ENCODE results near the gene PTCRA. TPM values are rescaled to one million over a fixed set of nuclear protein-coding genes. Genes with fewer than 3 reads are reported as not detected.

The PTCRA gene
- total RNA-seq, 4 donors from 2014 or later: not detected

DNA sequence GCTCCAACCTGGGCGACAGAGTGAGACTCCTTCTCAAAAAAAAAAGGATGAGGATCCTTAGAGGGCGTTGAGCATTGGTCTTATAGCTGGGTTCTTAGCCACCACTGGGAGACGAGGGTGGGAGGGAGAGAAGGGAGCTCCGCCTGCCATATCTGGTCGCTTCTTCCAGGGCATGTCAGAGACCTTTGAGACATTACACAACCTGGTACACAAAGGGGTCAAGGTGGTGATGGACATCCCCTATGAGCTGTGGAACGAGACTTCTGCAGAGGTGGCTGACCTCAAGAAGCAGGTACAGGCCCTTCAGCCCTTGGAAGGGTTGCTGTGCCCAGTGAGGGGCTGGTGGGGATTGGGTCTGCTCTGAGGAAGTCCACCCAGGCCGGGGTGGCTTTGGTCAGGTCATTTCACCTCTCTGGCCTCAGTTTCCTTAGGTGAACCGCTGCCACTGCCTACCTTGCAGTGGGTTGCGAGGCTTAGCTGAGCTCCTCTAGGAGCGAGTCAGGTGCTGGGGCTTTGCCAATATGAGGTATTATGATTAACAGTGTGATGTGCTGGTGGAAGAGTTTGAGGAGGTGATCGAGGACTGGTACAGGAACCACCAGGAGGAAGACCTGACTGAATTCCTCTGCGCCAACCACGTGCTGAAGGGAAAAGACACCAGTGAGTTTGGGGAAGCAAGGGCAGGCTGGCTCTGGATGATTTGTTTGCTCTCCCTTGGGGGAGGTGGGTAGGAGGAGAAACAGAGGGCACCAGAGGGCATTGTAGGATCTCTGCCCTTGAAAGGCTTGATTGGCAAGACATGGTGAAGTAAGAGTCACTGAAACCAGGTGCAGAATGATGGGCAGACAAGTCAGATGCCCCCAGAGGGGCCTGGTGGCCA lies 21.9 kb downstream of the PTCRA start:
- TF ChIP-seq POLR2A (IDR thresholded peaks at IDR 0.05): no peak
- TF ChIP-seq, protein P1, sequence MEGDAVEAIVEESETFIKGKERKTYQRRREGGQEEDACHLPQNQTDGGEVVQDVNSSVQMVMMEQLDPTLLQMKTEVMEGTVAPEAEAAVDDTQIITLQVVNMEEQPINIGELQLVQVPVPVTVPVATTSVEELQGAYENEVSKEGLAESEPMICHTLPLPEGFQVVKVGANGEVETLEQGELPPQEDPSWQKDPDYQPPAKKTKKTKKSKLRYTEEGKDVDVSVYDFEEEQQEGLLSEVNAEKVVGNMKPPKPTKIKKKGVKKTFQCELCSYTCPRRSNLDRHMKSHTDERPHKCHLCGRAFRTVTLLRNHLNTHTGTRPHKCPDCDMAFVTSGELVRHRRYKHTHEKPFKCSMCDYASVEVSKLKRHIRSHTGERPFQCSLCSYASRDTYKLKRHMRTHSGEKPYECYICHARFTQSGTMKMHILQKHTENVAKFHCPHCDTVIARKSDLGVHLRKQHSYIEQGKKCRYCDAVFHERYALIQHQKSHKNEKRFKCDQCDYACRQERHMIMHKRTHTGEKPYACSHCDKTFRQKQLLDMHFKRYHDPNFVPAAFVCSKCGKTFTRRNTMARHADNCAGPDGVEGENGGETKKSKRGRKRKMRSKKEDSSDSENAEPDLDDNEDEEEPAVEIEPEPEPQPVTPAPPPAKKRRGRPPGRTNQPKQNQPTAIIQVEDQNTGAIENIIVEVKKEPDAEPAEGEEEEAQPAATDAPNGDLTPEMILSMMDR (IDR thresholded peaks at IDR 0.05): no peak
- no peak overlapping the region for H3K4me3 ChIP-seq
- intact Hi-C loops (cut with DNase I): no loop called here
- no peak overlapping the region for H3K27ac ChIP-seq
- H3K27me3 ChIP-seq: no peaks in the 10 kb centered on the region
- peaks cover 0 to 19% (median 7%) of the 10 kb centered on the region in 3 donors for H3K4me1 ChIP-seq
- peaks cover 25 to 89% (median 31%) of the 10 kb centered on the region in 3 donors for H3K36me3 ChIP-seq
- no peaks in the 10 kb centered on the region for H3K9me3 ChIP-seq
- WGBS, 2 donors: 87 to 88% methylated on average over 11 to 13 of the region's 13 CpGs
- no peak for DNase-seq

DNA sequence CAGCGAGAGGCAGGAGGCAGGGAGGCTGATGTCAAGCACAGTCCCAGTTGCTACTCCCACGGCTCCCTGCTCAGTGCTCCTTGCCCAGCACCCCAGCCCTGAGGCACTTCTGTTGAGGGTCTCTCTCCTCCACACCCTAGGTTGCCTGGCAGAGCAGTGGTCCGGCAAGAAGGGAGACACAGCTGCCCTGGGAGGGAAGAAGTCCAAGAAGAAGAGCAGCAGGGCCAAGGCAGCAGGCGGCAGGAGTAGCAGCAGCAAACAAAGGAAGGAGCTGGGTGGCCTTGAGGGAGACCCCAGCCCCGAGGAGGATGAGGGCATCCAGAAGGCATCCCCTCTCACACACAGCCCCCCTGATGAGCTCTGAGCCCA lies 22.6 kb downstream of the PTCRA start:
- Histone ChIP-seq H3K27ac (no peak overlapping the region), H3K36me3 (peaks cover 25 to 93% (median 31%) of the 10 kb centered on the region in 3 donors), H3K4me3 (no peak overlapping the region), H3K27me3 (no peaks in the 10 kb centered on the region), H3K9me3 (no peaks in the 10 kb centered on the region), H3K4me1 (peaks cover 0 to 12% (median 3%) of the 10 kb centered on the region in 3 donors)
- intact Hi-C loops (cut with DNase I): no loop called here
- no peak for DNase-seq
- no peak for TF ChIP-seq POLR2A (IDR thresholded peaks at IDR 0.05)
- TF ChIP-seq, protein P1 (IDR thresholded peaks at IDR 0.05): no peak
- 74 to 85% methylated on average over 2 to 4 of the region's 5 CpGs for WGBS, 2 donors

DNA sequence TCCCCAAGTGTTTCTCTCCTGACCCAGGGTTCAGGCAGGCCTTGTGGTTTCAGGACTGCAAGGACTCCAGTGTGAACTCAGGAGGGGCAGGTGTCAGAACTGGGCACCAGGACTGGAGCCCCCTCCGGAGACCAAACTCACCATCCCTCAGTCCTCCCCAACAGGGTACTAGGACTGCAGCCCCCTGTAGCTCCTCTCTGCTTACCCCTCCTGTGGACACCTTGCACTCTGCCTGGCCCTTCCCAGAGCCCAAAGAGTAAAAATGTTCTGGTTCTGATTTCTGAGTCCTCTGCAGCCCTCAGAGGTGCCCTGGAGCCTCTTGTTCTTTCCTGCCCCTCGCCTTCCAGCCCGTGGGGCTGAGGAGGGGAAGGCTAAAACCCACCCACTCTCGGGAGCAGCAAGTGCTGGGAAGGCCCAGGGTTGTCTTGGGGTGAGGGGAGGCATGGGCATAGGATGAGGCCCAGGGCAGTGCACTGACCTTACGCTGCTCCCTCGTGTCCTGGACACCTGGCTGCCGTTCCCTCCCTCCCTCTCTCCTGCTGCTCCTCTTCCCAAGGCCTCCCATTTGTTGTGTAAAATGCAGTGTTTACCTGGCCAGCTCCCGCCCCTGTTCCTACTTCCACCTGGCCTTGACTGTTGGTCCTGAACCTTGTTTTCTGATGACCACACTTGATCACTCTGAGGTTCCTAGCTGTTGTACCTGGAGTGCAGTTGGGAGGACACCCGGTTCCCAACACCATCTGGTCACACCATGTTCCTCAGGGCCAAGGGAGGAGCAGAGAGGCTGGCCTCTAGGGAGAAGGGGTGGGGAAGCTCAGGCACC lies 23.3 kb downstream of the PTCRA start:
- intact Hi-C loops (cut with DNase I): no loop called here
- Histone ChIP-seq H3K9me3 (no peaks in the 10 kb centered on the region), H3K4me3 (no peak overlapping the region), H3K4me1 (peaks cover 0 to 4% (median 0%) of the 10 kb centered on the region in 3 donors), H3K27me3 (no peaks in the 10 kb centered on the region), H3K36me3 (peaks cover 25 to 96% (median 31%) of the 10 kb centered on the region in 3 donors), H3K27ac (no peak overlapping the region)
- TF ChIP-seq, protein P1 (IDR thresholded peaks at IDR 0.05): no peak
- no peak for TF ChIP-seq POLR2A (IDR thresholded peaks at IDR 0.05)
- no peak for DNase-seq
- 82 to 88% methylated on average over 6 of the region's 9 CpGs for WGBS, 2 donors

DNA sequence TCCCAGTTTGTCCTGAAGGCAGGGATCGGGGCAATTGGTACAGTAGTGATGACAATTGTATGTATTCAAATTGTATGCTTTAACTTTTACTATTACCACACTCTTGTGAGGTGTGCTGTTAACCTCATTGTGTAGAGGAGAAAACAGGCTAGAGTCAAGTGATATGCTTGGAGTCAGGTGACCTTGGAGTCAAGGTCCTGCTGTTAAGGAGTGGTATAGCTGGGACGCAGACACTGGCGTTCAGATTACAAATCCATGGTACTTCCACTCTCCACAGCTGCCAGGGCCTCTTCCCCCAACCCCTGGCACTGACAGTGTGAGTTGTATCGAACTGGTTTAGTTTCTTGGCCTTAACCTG lies 23.9 kb downstream of the PTCRA start:
- Histone ChIP-seq H3K9me3 (no peaks in the 10 kb centered on the region), H3K27ac (no peak overlapping the region), H3K27me3 (no peaks in the 10 kb centered on the region), H3K36me3 (peaks cover 25 to 96% (median 28%) of the 10 kb centered on the region in 3 donors), H3K4me1 (no peaks in the 10 kb centered on the region), H3K4me3 (no peak overlapping the region)
- 78 to 82% methylated on average over 4 of the region's 4 CpGs for WGBS, 2 donors
- TF ChIP-seq, protein P1 (IDR thresholded peaks at IDR 0.05): no peak
- TF ChIP-seq POLR2A (IDR thresholded peaks at IDR 0.05): no peak
- intact Hi-C loops (cut with DNase I): no loop called here
- no peak for DNase-seq

Data from esophagus squamous epithelium (tissue), 5 donors.